HUDEP-2 (cell line): ENCODE measurements around the gene SMIM12.
"Not testable (repeated sequence)": the region's sequence is repeated elsewhere in the genome, so short reads cannot be mapped to it uniquely, and the experiment has no call there.

ENCODE experiments used
- DNase-seq, 76 experiments: peaks; one replicate each; lab custom pipeline; 2025; ENCODE audit not compliant: unreplicated experiment in 76 of 76; lab: John Stamatoyannopoulos, UW

SMIM12 gene

GRCh38 chr1:34845131-34845901, 14.2 kb downstream of the SMIM12 start:
- DNase-seq, result peak in 7 of 76 experiments; percentile 3 to 20 (median 8)

- DNase-seq, result no peak
Measured at GRCh38 chr1:34844252-34844634, 15.3 kb downstream of the SMIM12 start.

GRCh38 chr1:34843392-34844251, 15.9 kb downstream of the SMIM12 start:
- peak in 3 of 76 experiments; percentile 4 to 11 (median 9) for DNase-seq

GRCh38 chr1:34842952-34843371, 16.6 kb downstream of the SMIM12 start:
- no peak for DNase-seq

- DNase-seq, result peak in 1 of 76 experiments; percentile 3
Measured at GRCh38 chr1:34842073-34842472, 17.5 kb downstream of the SMIM12 start.

- no peak for DNase-seq
Measured at GRCh38 chr1:34840426-34840825, 19.1 kb downstream of the SMIM12 start.

GRCh38 chr1:34839526-34840305, 19.8 kb downstream of the SMIM12 start:
- no peak for DNase-seq

GRCh38 chr1:34833711-34834110, 25.8 kb downstream of the SMIM12 start:
- no peak for DNase-seq

GRCh38 chr1:34831721-34832246, 27.8 kb downstream of the SMIM12 start:
- no peak for DNase-seq

- no peak for DNase-seq
Measured at GRCh38 chr1:34829250-34829649, 30.3 kb downstream of the SMIM12 start.

- no peak for DNase-seq
Measured at GRCh38 chr1:34828611-34829010, 30.9 kb downstream of the SMIM12 start.

- DNase-seq, result no peak
Measured at GRCh38 chr1:34827341-34827941, 32.1 kb downstream of the SMIM12 start.

GRCh38 chr1:34825455-34826091, 34.0 kb downstream of the SMIM12 start:
- no peak for DNase-seq

GRCh38 chr1:34824817-34825454, 34.6 kb downstream of the SMIM12 start:
- DNase-seq, result no peak

GRCh38 chr1:34822202-34822601, 37.3 kb downstream of the SMIM12 start:
- DNase-seq, result no peak

- DNase-seq, result not testable (repeated sequence)
Measured at GRCh38 chr1:34818862-34819261, 40.7 kb downstream of the SMIM12 start.

GRCh38 chr1:34816778-34817177, 42.8 kb downstream of the SMIM12 start:
- DNase-seq, result no peak

GRCh38 chr1:34816332-34816731, 43.2 kb downstream of the SMIM12 start:
- DNase-seq, result no peak

GRCh38 chr1:34810781-34811180, 48.8 kb downstream of the SMIM12 start:
- not testable (repeated sequence) for DNase-seq
